HG03135 (cell line): Measurements from ENCODE around the gene NSD2.
"Not testable (repeated sequence)": the region's sequence is repeated elsewhere in the genome, so short reads cannot be mapped to it uniquely, and the experiment has no call there.

Experiments
- ATAC-seq: cut with Tn5 transposase; IDR thresholded peaks from one replicate; pipeline ENCODE4 v1.9.1; 2021; ENCODE audit warnings: mild to moderate bottlenecking, moderate library complexity; ENCODE audit not compliant: unreplicated experiment

Gene NSD2

GRCh38 chr4:1895971-1896657 lies 24.9 kb downstream of the NSD2 start:
- ATAC-seq = no peak

GRCh38 chr4:1896658-1896991 lies 25.4 kb downstream of the NSD2 start:
- no peak for ATAC-seq

GRCh38 chr4:1898007-1898406 lies 26.8 kb downstream of the NSD2 start:
- ATAC-seq = no peak

- no peak for ATAC-seq
Observed at GRCh38 chr4:1898681-1899080, 27.5 kb downstream of the NSD2 start.

GRCh38 chr4:1899149-1900086 lies 28.2 kb downstream of the NSD2 start:
- ATAC-seq = peak; percentile 88

GRCh38 chr4:1900087-1900433 lies 28.9 kb downstream of the NSD2 start:
- ATAC-seq = no peak

GRCh38 chr4:1900624-1901023 lies 29.4 kb downstream of the NSD2 start:
- no peak for ATAC-seq

- no peak for ATAC-seq
Observed at GRCh38 chr4:1901127-1901526, 29.9 kb downstream of the NSD2 start.

GRCh38 chr4:1902243-1902642 lies 31.1 kb downstream of the NSD2 start:
- ATAC-seq = no peak

- no peak for ATAC-seq
Observed at GRCh38 chr4:1903035-1903434, 31.8 kb downstream of the NSD2 start.

- ATAC-seq = no peak
Observed at GRCh38 chr4:1904042-1904441, 32.8 kb downstream of the NSD2 start.

- no peak for ATAC-seq
Observed at GRCh38 chr4:1907848-1908525, 36.8 kb downstream of the NSD2 start.

GRCh38 chr4:1909696-1910095 lies 38.5 kb downstream of the NSD2 start:
- ATAC-seq = not testable (repeated sequence)

GRCh38 chr4:1910643-1911042 lies 39.5 kb downstream of the NSD2 start:
- ATAC-seq = no peak

GRCh38 chr4:1911316-1911715 lies 40.1 kb downstream of the NSD2 start:
- not testable (repeated sequence) for ATAC-seq

- no peak for ATAC-seq
Observed at GRCh38 chr4:1922821-1923220, 51.6 kb downstream of the NSD2 start.

- ATAC-seq = no peak
Observed at GRCh38 chr4:1927675-1928074, 56.5 kb downstream of the NSD2 start.

- no peak for ATAC-seq
Observed at GRCh38 chr4:1928356-1929239, 57.4 kb downstream of the NSD2 start.

GRCh38 chr4:1932736-1933135 lies 61.5 kb downstream of the NSD2 start:
- no peak for ATAC-seq

GRCh38 chr4:1933700-1934099 lies 62.5 kb downstream of the NSD2 start:
- no peak for ATAC-seq

- no peak for ATAC-seq
Observed at GRCh38 chr4:1937550-1937949, 66.4 kb downstream of the NSD2 start.
